DOHH2 (cell line): ENCODE measurements around the gene ADCY6.

Source experiments
- CTCF ChIP-seq: fragments of 200-600 bp; sonication (generic); IDR thresholded peaks from one replicate; pipeline ENCODE4 v1.5.1; 2014; ENCODE audit warnings: antibody characterized with exemption, mild to moderate bottlenecking, low read depth, low read length; ENCODE audit not compliant: poor library complexity, severe bottlenecking
- EZH2phosphoT487 ChIP-seq: fragments of 200-600 bp; sonication (generic); IDR thresholded peaks from 2 replicates; pipeline ENCODE4 v1.6.1; 2017; ENCODE audit warnings: borderline replicate concordance, mild to moderate bottlenecking, antibody characterized with exemption, low read length, moderate library complexity, mixed read lengths

DNA sequence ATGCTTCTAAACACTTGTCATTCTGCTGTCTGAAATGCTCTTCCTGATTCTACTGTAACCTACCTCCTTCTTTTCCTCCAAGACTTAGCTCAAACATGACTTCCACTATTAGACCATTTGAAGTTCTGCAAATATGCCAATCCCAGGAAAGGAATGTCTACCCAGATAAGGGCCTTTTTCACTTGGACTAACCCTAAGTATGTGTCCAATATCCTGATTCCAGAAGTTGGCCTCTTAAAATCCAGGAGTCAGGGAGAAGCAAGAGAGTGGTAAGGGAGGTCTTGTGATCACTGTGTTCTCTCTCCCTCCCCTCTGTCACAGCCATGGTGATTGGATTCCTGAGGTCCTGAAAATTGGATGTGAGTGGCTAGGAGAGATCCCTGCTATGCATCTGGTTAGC, 30.2 kb downstream of the ADCY6 start:
- TF ChIP-seq CTCF, result no peak
- TF ChIP-seq EZH2phosphoT487, result no peak
